Measurements from ENCODE around the gene PTPRD.

DNA sequence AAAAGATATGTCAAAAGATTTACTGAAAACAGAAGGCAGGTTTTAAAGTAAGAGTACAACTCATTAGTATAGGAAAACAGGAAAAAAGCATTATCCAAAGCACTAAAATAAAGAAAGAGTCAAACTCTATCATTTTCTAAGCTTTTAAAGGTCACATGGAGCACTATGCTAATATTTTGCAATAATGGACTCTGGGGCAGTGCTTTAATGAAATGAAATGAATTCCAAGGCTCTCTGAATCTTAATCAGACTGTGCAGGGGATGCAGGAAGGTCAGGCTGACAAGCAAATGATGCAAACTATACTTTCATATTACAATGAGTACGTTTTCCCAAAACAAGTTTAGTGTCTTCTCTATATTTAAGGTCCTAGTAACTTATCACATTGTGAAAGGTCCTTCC is 1831.3 kb downstream of the PTPRD start:
- TF ChIP-seq, protein P1, sequence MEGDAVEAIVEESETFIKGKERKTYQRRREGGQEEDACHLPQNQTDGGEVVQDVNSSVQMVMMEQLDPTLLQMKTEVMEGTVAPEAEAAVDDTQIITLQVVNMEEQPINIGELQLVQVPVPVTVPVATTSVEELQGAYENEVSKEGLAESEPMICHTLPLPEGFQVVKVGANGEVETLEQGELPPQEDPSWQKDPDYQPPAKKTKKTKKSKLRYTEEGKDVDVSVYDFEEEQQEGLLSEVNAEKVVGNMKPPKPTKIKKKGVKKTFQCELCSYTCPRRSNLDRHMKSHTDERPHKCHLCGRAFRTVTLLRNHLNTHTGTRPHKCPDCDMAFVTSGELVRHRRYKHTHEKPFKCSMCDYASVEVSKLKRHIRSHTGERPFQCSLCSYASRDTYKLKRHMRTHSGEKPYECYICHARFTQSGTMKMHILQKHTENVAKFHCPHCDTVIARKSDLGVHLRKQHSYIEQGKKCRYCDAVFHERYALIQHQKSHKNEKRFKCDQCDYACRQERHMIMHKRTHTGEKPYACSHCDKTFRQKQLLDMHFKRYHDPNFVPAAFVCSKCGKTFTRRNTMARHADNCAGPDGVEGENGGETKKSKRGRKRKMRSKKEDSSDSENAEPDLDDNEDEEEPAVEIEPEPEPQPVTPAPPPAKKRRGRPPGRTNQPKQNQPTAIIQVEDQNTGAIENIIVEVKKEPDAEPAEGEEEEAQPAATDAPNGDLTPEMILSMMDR (conservative IDR thresholded peaks at IDR 0.05 in 1 of 2, IDR thresholded peaks at IDR 0.05 in 1 of 2; ENCODE audit: low read depth in 1 of 2, low read length in 2 of 2) = no peak
- no peak for TF ChIP-seq EZH2 (IDR thresholded peaks at IDR 0.05; ENCODE audit: low read length, missing control alignments)

All from fibroblast of lung (primary cell).